ENCODE measurements around the gene TEX9. TPM values are rescaled to one million over a fixed set of nuclear protein-coding genes. Genes with fewer than 3 reads are reported as not detected.

TEX9 gene
- total RNA-seq, 1 experiment from 2014 or later, result 1.2 TPM

DNA sequence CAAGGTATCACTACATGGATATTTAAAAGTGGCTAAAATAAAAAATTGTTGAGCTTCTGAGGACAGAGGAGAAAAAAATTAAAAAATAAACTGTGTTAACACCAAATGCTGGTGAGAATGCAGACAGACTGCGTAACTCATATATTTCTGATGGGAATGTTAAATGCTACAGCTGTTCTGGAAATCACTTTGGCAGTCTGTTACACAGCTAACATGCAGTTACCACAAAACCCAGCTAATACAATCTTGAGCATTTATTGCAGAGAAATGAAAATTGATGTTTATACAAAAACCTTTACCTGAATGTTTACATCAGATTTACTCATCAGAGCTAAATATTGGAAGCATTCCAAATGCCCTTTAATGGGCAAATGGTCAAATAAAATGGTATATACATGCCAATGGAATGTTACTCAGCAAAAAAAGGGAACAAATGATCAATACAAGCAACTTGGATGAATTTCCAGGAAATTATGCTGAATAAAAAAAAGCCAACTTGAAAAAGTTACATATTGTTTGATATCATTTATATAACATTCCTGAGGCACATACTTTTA, 75.1 kb downstream of the TEX9 start:
- H3K27ac ChIP-seq, result no peak overlapping the region
- no peak for DNase-seq (ENCODE audit: low read depth in 1 of 2, low spot score in 2 of 2)
- H3K36me3 ChIP-seq, result peaks cover 7% of the 10 kb centered on the region
- H3K27me3 ChIP-seq (replicated peaks), result no peaks in the 10 kb centered on the region
- H3K9me3 ChIP-seq (replicated peaks), result no peaks in the 10 kb centered on the region
- no peak overlapping the region for H3K4me3 ChIP-seq
- H3K4me1 ChIP-seq (replicated peaks), result no peaks in the 10 kb centered on the region

DNA sequence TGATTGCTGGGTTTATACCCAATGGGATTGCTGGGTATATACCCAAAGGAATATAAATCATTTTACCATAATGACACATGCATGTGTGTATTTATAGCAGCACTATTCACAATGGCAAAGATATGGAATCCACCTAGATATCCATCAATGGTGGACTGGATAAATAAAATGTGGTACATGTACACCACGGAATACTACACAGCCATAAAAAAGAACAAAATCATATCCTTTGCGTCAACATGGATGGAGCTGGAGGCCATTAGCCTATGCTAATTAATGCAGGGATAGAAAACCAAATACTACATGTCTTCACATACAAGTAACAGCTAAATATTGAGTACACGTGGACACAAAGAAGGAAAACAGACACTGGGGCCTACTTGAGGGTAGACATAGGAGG, 77.1 kb downstream of the TEX9 start:
- H3K27me3 ChIP-seq (replicated peaks), result no peaks in the 10 kb centered on the region
- no peak for DNase-seq (ENCODE audit: low read depth in 1 of 2, low spot score in 2 of 2)
- H3K36me3 ChIP-seq, result peaks cover 7% of the 10 kb centered on the region
- H3K9me3 ChIP-seq (replicated peaks), result no peaks in the 10 kb centered on the region
- no peak overlapping the region for H3K27ac ChIP-seq
- no peaks in the 10 kb centered on the region for H3K4me1 ChIP-seq (replicated peaks)
- no peak overlapping the region for H3K4me3 ChIP-seq

DNA sequence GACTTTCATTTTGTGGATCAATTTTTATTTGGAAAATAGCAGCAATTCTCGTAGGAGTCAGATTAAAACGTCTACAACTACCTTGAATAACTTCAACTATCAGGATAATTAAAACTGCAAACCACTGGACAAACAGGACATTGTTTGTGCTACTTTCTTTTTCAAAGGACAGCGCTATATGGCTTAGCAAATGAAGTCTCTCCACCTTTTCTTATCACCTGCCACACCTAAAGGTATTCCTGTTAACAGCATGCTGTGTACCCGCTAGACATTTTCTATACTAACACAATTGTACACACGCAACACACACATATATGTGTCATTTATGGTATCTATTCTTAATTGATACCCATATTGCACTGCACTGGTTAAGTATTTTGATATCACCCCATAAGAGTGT, 80.5 kb downstream of the TEX9 start:
- Histone ChIP-seq H3K4me3 (no peak overlapping the region), H3K36me3 (peaks cover 7% of the 10 kb centered on the region), H3K4me1 (replicated peaks) (no peaks in the 10 kb centered on the region), H3K9me3 (replicated peaks) (no peaks in the 10 kb centered on the region), H3K27ac (no peak overlapping the region), H3K27me3 (replicated peaks) (no peaks in the 10 kb centered on the region)
- DNase-seq (ENCODE audit: low read depth in 1 of 2, low spot score in 2 of 2), result no peak

DNA sequence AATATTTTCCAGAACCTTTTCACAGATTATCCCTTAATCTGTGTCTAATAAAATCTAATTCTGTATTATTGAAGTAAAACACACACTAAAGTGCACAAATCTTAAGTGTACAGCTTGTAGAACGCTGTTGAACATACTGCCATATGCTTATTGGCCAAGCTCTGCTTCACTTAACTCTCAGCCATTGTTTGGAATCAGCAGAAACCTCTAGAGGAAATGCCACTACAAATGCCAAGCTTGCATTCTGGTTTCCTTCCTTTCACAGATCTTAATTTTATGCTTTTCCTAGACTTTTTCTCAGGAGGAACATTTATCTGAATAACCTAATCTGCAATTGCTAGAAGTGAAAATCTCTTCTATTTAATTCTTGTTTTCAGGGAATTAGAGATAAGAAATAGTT, 89.6 kb downstream of the TEX9 start:
- Histone ChIP-seq H3K4me1 (replicated peaks) (no peaks in the 10 kb centered on the region), H3K27ac (no peak overlapping the region), H3K9me3 (replicated peaks) (no peaks in the 10 kb centered on the region), H3K4me3 (no peak overlapping the region), H3K27me3 (replicated peaks) (no peaks in the 10 kb centered on the region), H3K36me3 (no peaks in the 10 kb centered on the region)
- DNase-seq (ENCODE audit: low read depth in 1 of 2, low spot score in 2 of 2), result no peak

DNA sequence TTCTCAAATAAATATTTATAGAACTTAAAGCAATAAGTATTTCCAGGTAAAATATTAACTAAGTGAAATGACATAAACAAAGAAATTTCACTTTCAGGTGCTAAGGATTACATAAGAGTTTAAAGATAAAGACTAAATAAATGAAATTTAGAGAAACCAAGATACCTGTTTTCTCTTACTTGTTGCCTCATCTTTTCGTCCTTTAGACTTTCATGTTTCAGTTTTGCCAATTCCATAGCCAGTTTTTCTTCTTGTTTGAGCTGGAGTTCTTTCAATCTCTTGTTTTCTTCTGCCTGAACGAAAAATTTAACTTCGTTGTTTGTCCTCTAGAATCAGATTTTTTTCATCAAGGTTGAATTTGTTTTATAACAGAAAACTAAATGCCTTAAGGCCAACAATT, 91.0 kb downstream of the TEX9 start:
- Histone ChIP-seq H3K36me3 (no peaks in the 10 kb centered on the region), H3K4me1 (replicated peaks) (no peaks in the 10 kb centered on the region), H3K9me3 (replicated peaks) (no peaks in the 10 kb centered on the region), H3K4me3 (no peak overlapping the region), H3K27me3 (replicated peaks) (no peaks in the 10 kb centered on the region), H3K27ac (no peak overlapping the region)
- DNase-seq (ENCODE audit: low read depth in 1 of 2, low spot score in 2 of 2), result no peak

DNA sequence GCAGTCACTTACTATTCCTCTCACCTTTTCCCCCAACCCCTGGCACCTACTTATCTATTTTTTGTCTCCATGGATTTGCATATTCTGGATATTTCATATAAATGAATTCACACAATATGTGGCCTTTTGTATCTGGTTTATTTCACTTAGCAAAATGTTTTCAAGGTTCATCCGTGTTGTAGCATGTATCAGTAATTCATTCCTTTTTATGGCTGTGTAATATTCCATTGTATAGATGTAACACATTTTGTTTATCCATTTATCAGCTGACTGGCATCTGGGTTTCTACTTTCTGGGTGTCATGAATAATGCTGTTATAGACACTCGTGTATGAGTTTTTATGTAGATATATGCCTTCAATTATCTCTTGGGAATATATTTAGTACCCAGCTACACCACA, 93.9 kb downstream of the TEX9 start:
- Histone ChIP-seq H3K27ac (no peak overlapping the region), H3K4me1 (replicated peaks) (no peaks in the 10 kb centered on the region), H3K36me3 (no peaks in the 10 kb centered on the region), H3K27me3 (replicated peaks) (no peaks in the 10 kb centered on the region), H3K4me3 (no peak overlapping the region), H3K9me3 (replicated peaks) (no peaks in the 10 kb centered on the region)
- DNase-seq (ENCODE audit: low read depth in 1 of 2, low spot score in 2 of 2), result no peak

DNA sequence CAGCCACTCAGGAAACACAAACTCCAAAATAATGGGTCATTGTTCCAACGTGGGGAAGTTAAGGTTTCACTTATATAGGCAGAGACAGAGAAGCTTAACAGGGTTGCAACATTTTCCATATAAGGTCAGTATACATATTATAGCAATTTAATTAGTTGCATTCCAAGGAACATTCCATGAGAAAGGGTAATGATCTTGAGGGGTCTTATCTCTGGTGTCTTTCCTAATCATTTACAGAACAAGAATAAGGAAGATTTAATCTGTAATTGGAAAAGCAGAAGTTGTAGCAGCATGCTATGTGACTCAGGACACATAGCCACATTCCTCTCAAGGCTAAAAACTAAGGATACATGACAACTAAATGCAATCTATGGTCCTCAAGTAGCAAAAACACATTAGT, 94.8 kb downstream of the TEX9 start:
- Histone ChIP-seq H3K9me3 (replicated peaks) (no peaks in the 10 kb centered on the region), H3K4me3 (no peak overlapping the region), H3K4me1 (replicated peaks) (no peaks in the 10 kb centered on the region), H3K36me3 (no peaks in the 10 kb centered on the region), H3K27me3 (replicated peaks) (no peaks in the 10 kb centered on the region), H3K27ac (no peak overlapping the region)
- DNase-seq (ENCODE audit: low read depth in 1 of 2, low spot score in 2 of 2), result no peak

DNA sequence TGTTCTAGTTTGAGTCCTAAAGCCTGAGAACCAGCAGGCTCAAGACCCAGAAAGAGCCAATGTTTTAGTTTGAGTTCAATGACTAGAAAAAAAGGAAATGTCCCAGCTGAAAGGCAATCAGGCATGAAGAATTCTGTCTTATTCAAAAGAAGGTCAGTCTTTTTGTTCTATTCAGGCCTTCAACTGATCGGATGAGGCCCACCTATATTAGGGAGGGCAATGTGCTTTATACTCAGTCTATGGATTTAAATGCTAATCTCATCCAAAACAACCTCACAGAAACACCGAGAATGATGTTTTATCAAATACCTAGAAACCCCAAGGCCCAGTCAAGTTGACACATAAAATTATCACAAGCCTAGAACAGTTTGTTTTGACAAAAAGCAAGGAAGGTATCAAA, 95.7 kb downstream of the TEX9 start:
- Histone ChIP-seq H3K9me3 (replicated peaks) (no peaks in the 10 kb centered on the region), H3K4me3 (no peak overlapping the region), H3K36me3 (no peaks in the 10 kb centered on the region), H3K27ac (no peak overlapping the region), H3K4me1 (replicated peaks) (peaks cover 8% of the 10 kb centered on the region; the same call in 1 of the 2 replicates), H3K27me3 (replicated peaks) (no peaks in the 10 kb centered on the region)
- DNase-seq (ENCODE audit: low read depth in 1 of 2, low spot score in 2 of 2), result no peak

DNA sequence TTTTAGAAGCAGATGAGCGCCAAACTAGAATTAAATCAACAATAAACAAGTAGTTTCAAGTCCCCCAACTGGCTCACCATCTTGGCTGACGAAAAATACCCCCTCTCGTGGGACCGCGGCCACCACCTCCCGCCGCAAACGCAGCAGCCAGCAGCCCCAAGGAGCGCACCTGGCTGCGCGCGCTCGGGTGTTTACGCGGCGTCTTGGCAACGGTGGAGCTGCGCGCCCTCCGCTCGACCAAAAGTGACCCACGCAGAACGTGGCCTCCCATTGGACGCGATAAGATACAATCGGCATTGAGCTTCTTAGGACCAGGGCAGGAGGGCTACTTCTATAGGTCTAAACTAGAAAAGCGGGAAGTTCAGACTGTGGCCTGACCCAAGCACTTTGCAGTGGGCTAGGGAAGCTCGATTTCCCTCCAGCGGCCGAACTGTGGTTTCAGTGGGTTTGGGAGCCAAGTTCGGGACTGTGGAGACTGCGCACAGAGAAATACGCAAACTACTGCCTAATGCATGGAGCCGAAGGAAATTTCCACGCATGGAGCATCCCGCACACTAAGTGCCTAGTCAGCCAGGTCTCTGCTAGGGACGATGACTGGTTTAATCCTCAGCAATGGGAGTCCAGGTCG, 99.8 kb downstream of the TEX9 start, which contains the start of gene MNS1:
TSS of gene MNS1 (minus strand) at position 245 of the 628 bp plus-strand sequence. CDS start at position 80, 165 bp downstream.
- peak within 1 kb of the TSS; percentile 54 for H3K4me3 ChIP-seq
- no peaks in the 10 kb centered on the region for H3K27me3 ChIP-seq (replicated peaks)
- no peaks in the 10 kb centered on the region for H3K9me3 ChIP-seq (replicated peaks)
- peak within 1 kb of the TSS; percentile 41 for H3K27ac ChIP-seq
- H3K36me3 ChIP-seq, result no peaks in the 10 kb centered on the region
- peak; percentile 90 to 93 for DNase-seq (ENCODE audit: low read depth in 1 of 2, low spot score in 2 of 2)
- H3K4me1 ChIP-seq (replicated peaks), result peaks cover 9% of the 10 kb centered on the region; the same call in 1 of the 2 replicates

DNA sequence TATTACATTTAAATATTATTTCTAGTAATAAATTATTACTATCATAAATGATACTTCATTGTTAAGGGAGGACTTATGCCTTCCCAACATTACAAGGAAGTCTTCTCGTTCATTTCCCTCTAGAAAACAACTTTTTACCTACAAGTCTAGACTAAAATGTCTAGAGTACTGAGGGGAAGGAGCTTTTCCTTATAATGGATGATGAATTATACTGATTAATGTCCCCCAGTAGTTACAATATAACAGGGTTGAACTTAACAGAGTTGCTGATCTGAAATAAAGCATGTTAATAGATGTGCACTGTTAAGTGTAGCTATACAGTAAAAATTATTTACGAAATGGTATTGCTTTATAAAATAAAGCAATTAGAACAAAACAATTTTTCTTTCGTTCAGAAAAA, 102.4 kb downstream of the TEX9 start:
- Histone ChIP-seq H3K27me3 (replicated peaks) (no peaks in the 10 kb centered on the region), H3K4me1 (replicated peaks) (peaks cover 9% of the 10 kb centered on the region; the same call in 1 of the 2 replicates), H3K27ac (no peak overlapping the region), H3K9me3 (replicated peaks) (no peaks in the 10 kb centered on the region), H3K36me3 (no peaks in the 10 kb centered on the region), H3K4me3 (no peak overlapping the region)
- DNase-seq (ENCODE audit: low read depth in 1 of 2, low spot score in 2 of 2), result no peak

DNA sequence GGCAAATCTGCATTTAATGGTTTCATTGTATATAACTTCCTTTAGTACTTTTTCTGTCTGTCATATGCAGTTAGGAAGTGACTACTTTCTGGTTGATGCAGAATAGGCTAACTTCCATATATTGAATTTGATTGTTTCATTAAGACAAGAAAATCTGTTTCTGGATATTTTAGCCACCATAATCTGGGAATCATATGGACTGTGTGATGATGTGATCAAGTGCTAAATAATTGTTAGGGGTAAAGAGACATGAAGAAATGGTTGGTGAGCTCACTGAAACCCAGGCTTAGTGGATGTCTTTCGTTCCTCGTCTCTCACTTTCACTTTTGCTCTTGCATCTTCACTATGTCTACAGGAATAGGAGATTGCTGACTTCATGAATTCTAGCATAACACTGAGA, 103.2 kb downstream of the TEX9 start:
- no peaks in the 10 kb centered on the region for H3K27me3 ChIP-seq (replicated peaks)
- no peaks in the 10 kb centered on the region for H3K36me3 ChIP-seq
- peak in 1 of 2 experiments; percentile 36 for DNase-seq (ENCODE audit: low read depth in 1 of 2, low spot score in 2 of 2)
- H3K4me3 ChIP-seq, result peak overlapping the region; percentile 28
- H3K4me1 ChIP-seq (replicated peaks), result peaks cover 9% of the 10 kb centered on the region; the same call in 1 of the 2 replicates
- H3K9me3 ChIP-seq (replicated peaks), result no peaks in the 10 kb centered on the region
- no peak overlapping the region for H3K27ac ChIP-seq

DNA sequence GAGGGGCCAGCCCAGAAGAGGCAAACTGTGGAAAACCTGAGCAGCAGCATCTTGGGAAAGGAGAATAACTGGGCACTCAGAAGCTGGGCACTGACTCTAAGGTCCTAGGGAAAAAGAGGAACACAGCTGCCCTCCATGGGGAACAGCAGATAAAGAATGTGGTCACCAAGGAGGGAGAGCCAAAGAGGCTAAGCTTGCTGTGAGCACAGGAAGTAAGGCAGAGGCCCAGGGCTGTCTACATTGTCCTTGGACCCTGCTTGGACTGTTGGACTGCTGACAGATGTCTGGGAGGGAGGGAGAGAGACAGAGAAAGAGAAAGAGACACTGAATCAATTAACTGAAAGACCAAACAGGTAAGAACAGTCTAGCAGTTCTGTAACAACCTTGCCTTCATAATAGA, 104.3 kb downstream of the TEX9 start:
- DNase-seq (ENCODE audit: low read depth in 1 of 2, low spot score in 2 of 2), result no peak
- Histone ChIP-seq H3K4me3 (no peak overlapping the region), H3K27ac (no peak overlapping the region), H3K4me1 (replicated peaks) (peaks cover 9% of the 10 kb centered on the region; the same call in 1 of the 2 replicates), H3K27me3 (replicated peaks) (no peaks in the 10 kb centered on the region), H3K9me3 (replicated peaks) (no peaks in the 10 kb centered on the region), H3K36me3 (no peaks in the 10 kb centered on the region)

DNA sequence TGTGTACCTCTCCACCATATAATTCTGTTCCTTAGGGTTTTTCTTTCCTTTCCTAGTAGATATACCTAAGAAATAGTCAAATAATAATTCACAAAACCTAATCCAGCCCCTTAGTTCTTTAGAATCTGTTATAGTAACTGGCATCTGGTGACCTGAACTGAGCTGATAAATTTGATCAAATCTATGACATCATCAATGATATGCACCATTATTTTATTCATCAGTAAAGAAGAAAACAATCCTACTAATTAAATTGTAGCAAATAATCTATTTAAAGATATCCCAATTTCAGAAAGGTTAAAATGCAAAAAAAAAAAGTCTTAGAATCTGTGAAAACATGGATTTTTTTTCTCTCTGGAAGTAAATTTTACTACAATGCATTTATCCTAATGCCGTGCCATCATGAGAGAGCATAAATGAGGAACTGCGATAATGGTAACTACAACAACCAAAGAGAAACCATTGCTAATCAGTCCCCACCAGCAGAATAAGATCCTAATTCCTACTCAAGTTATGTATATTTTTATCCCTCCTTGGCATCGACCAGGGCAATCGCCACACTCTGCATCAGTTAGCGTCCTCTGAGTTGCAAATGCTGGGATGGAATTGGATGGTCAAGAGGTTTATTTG, 106.3 kb downstream of the TEX9 start:
- Histone ChIP-seq H3K27ac (no peak overlapping the region), H3K9me3 (replicated peaks) (no peaks in the 10 kb centered on the region), H3K27me3 (replicated peaks) (no peaks in the 10 kb centered on the region), H3K4me3 (no peak overlapping the region), H3K4me1 (replicated peaks) (no peaks in the 10 kb centered on the region), H3K36me3 (no peaks in the 10 kb centered on the region)
- no peak for DNase-seq (ENCODE audit: low read depth in 1 of 2, low spot score in 2 of 2)

DNA sequence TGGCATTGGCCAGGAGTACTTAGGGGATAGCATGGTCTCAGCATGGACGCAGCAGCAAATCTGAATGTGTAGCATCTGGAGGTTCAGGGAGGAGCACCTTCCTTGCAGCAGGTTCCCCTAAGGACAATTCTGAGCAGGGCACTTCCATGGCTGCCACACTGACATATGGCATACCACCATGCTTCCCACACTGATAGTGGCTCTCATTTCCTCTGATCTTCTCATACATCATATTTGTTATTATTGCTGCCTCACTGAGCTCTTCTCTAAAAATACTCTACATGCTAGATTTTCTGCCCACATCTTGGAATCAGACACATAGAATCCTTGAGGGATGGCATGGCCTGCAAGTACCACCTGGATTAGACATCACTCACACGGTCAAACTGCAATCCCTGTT, 107.1 kb downstream of the TEX9 start:
- Histone ChIP-seq H3K27ac (no peak overlapping the region), H3K27me3 (replicated peaks) (no peaks in the 10 kb centered on the region), H3K4me1 (replicated peaks) (no peaks in the 10 kb centered on the region), H3K9me3 (replicated peaks) (no peaks in the 10 kb centered on the region), H3K4me3 (no peak overlapping the region), H3K36me3 (no peaks in the 10 kb centered on the region)
- DNase-seq (ENCODE audit: low read depth in 1 of 2, low spot score in 2 of 2), result no peak
